GM12874 (cell line): ENCODE data around the gene TMEM167B.

Experiments used
- CTCF ChIP-seq: IDR thresholded peaks from 2 replicates; pipeline ENCODE4 v1.5.1; 2011; ENCODE audit warnings: low read depth, mild to moderate bottlenecking, control low read depth, low read length, moderate library complexity; ENCODE audit not compliant: insufficient read depth

TMEM167B gene

GRCh38 chr1:109050228-109050995 is 40.2 kb upstream of the TMEM167B start:
- TF ChIP-seq CTCF = no peak

- TF ChIP-seq CTCF = no peak
These were observed 34.5 kb upstream of the TMEM167B start for GRCh38 chr1:109056064-109056463.

- no peak for TF ChIP-seq CTCF
These were observed 31.5 kb upstream of the TMEM167B start for GRCh38 chr1:109059026-109059425.

GRCh38 chr1:109060707-109061106 is 29.9 kb upstream of the TMEM167B start:
- no peak for TF ChIP-seq CTCF

GRCh38 chr1:109061183-109061582 is 29.4 kb upstream of the TMEM167B start:
- TF ChIP-seq CTCF = no peak

GRCh38 chr1:109065137-109065536 is 25.4 kb upstream of the TMEM167B start:
- no peak for TF ChIP-seq CTCF

- no peak for TF ChIP-seq CTCF
These were observed 22.7 kb upstream of the TMEM167B start for GRCh38 chr1:109067883-109068282.
